GM21576 (cell line): ENCODE measurements around the gene VPS33A.

ENCODE experiments used
- ATAC-seq: cut with Tn5 transposase; IDR thresholded peaks from one replicate; pipeline ENCODE4 v1.9.1; 2021; ENCODE audit warnings: mild to moderate bottlenecking, moderate library complexity; ENCODE audit not compliant: unreplicated experiment

Gene VPS33A

GRCh38 chr12:122184517-122184916, 81.8 kb downstream of the VPS33A start:
- no peak for ATAC-seq

- ATAC-seq, result no peak
These were observed 82.7 kb downstream of the VPS33A start for GRCh38 chr12:122183588-122183940.

- no peak for ATAC-seq
These were observed 83.3 kb downstream of the VPS33A start, which contains the start of gene LRRC43 for GRCh38 chr12:122182887-122183587. TSS of gene LRRC43 (plus strand) at chr12:122183123. CDS start at chr12:122183145, 22 bp downstream.
